Thyroid gland (tissue), 4 donors: Measurements from ENCODE around the gene COX20.

ENCODE experiments used
- CTCF ChIP-seq, 6 experiments: fragments of 200-600 bp in 3 of 6; fragments of 450-650 bp in 3 of 6; sonication (generic) in 3 of 6; IDR thresholded peaks; one replicate each; pipeline ENCODE4 v1.5.1; 2016 to 2019; ENCODE audit warnings: antibody characterized with exemption in 6 of 6, mild to moderate bottlenecking in 2 of 6, inconsistent platforms in 1 of 6, moderate library complexity in 1 of 6
- POLR2A ChIP-seq, 2 donors: fragments of 450-650 bp; IDR thresholded peaks; one replicate each; pipeline ENCODE4 v1.6.1; 2017; ENCODE audit warnings: antibody characterized with exemption in 2 of 2, mild to moderate bottlenecking in 2 of 2, moderate library complexity in 1 of 2

- TF ChIP-seq CTCF (IDR thresholded peaks at IDR 0.05): no peak
- no peak for TF ChIP-seq POLR2A (IDR thresholded peaks at IDR 0.05)
Observed at GRCh38 chr1:244862354-244862698, 26.9 kb downstream of the COX20 start.
